ENCODE results near the gene PFDN1.
"Not testable (repeated sequence)": the region's sequence is repeated elsewhere in the genome, so short reads cannot be mapped to it uniquely, and the experiment has no call there.

The PFDN1 gene

DNA sequence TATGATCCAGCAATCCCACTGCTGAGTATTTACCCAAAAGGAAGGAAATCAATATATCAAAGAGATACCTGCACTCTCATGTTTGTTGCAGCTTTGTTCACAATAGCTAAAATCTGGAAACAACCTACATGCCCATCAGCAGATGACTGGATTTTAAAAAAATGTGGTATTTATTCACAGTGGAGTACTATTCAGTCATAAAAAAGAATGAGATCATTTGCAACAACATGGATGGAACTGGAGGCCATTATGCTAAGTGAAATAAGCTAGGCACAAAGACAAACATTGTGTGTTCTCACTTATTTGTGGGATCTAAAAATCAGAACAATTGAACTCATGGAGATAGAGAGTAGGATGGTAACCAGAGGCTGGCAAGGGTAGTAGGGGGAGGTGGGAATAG is 94.8 kb downstream of the PFDN1 start:
- DNase-seq (ENCODE audit: low read depth, low spot score), result no peak
- TF ChIP-seq, protein P1, sequence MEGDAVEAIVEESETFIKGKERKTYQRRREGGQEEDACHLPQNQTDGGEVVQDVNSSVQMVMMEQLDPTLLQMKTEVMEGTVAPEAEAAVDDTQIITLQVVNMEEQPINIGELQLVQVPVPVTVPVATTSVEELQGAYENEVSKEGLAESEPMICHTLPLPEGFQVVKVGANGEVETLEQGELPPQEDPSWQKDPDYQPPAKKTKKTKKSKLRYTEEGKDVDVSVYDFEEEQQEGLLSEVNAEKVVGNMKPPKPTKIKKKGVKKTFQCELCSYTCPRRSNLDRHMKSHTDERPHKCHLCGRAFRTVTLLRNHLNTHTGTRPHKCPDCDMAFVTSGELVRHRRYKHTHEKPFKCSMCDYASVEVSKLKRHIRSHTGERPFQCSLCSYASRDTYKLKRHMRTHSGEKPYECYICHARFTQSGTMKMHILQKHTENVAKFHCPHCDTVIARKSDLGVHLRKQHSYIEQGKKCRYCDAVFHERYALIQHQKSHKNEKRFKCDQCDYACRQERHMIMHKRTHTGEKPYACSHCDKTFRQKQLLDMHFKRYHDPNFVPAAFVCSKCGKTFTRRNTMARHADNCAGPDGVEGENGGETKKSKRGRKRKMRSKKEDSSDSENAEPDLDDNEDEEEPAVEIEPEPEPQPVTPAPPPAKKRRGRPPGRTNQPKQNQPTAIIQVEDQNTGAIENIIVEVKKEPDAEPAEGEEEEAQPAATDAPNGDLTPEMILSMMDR (IDR thresholded peaks at IDR 0.05; ENCODE audit: low read depth, low read length), result no peak
- no peak overlapping the region for H3K4me3 ChIP-seq (ENCODE audit: low read depth, low read length)
- in situ Hi-C loops (cut with HindIII; ENCODE audit: low sequenced_read_pairs), result no loop called here

DNA sequence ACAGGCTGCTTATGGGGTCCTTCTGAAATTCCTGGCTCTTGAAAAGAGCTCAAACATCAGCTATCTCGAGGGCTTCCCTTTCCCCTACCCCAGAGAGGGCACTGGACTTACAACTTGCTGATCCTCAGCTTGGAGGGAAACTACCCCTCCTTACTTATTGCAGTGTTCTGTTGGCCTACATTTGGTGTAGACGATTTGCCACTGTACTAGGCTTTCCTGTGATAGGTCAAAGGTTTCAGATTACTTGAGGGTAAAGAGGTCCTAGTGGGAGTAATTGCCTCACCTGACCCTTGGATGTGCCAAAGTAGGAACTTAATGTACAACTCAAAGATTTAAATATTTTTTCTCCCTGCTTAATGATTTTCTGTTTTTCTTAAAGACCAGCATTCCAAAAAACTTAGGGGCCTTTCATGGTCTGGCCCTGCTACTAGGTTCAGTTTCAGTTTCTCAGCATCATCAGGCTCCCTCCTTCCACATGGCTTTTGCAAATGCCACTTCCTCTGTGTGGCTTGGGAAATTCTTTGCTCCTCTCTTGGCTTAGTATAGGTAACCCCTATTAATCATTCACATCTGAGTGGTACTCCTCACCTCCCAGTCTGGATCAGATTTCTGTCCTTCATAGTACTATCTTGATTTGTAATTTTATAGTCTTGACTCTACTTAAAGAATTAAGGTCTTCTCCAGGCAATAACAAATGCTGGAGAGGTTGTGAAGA is 95.5 kb downstream of the PFDN1 start:
- no peak for DNase-seq (ENCODE audit: low read depth, low spot score)
- TF ChIP-seq, protein P1 (IDR thresholded peaks at IDR 0.05; ENCODE audit: low read depth, low read length), result no peak
- in situ Hi-C loops (cut with HindIII; ENCODE audit: low sequenced_read_pairs), result no loop called here
- H3K4me3 ChIP-seq (ENCODE audit: low read depth, low read length), result no peak overlapping the region

DNA sequence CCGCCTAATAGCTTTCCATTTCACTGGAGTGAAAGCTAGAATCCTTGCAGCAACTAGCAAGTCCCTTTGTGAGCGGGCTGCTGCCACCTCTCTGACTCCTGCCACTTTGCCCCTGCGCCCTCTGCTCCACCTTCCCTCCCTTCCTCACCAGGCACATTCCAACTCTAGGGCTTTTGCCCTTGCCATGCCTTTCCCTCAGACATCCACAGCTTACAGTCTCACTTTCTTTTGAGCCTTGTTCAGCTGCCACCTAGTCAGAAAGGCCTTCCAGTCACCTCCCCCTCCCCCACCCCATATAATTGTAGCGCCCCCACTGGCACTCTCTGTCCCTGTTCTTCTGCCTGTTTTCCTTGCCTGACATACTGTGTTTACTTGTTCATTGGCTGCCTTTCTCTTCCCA is 96.9 kb downstream of the PFDN1 start:
- no peak overlapping the region for H3K4me3 ChIP-seq (ENCODE audit: low read depth, low read length)
- no peak for DNase-seq (ENCODE audit: low read depth, low spot score)
- in situ Hi-C loops (cut with HindIII; ENCODE audit: low sequenced_read_pairs), result no loop called here
- TF ChIP-seq, protein P1 (IDR thresholded peaks at IDR 0.05; ENCODE audit: low read depth, low read length), result no peak

DNA sequence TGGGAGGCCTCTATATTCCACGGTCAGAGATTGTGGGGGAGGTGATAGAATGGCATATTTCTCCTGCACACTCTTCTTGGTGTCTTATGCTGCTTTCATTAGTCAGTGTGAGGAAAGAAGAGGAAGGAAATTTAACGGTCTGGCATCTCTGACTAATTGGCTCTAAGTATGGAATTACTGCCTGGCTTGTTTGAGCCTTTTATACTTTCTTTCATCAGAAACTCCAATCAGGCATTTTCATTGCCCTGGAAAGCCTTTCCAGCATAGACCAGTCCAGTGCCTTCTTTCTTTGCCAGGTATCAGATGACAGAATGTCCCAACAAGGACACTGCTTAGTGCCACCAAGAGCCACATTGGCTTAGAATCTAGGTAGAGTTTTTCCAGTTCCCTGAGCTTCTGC is 97.7 kb downstream of the PFDN1 start:
- no peak for DNase-seq (ENCODE audit: low read depth, low spot score)
- in situ Hi-C loops (cut with HindIII; ENCODE audit: low sequenced_read_pairs), result no loop called here
- TF ChIP-seq, protein P1 (IDR thresholded peaks at IDR 0.05; ENCODE audit: low read depth, low read length), result no peak
- H3K4me3 ChIP-seq (ENCODE audit: low read depth, low read length), result no peak overlapping the region

DNA sequence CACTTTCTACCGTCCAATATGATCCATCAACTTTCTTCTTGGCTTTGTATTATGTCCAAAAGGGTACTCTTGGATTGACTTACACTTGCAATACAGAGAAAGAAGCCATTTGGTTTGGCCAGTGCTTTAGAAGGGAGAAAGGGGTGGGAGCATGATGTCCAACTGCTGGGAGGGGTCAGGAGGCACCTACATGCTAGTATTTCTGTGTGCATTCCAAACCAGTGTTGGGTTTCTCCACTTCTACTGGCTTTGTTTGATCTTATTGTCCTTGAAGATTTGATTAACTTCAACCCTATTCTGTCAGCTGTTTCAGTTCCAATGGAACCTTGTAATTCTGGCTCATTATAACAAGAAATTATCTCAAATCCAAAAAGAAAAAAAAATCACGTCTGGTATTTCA is 100.3 kb downstream of the PFDN1 start:
- TF ChIP-seq, protein P1 (IDR thresholded peaks at IDR 0.05; ENCODE audit: low read depth, low read length), result no peak
- H3K4me3 ChIP-seq (ENCODE audit: low read depth, low read length), result no peak overlapping the region
- in situ Hi-C loops (cut with HindIII; ENCODE audit: low sequenced_read_pairs), result no loop called here
- DNase-seq (ENCODE audit: low read depth, low spot score), result no peak

DNA sequence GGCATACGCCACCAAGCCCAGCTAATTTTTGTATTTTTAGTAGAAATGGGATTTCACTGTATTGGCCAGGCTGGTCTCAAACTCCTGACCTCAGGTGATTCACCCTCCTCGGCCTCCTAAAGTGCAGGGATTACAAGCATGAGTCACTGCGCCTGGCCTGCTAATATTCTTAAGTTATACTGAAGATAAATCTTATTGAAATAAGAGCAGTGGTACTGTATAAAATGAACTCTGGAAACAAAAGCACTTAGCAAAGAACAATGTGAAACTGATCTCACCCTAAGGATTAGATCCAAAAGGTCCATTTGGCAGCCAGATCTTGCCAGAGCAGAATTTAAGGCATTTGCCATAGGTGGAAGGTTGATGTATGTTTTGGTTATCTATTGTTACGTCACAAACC is 100.8 kb downstream of the PFDN1 start:
- TF ChIP-seq, protein P1 (IDR thresholded peaks at IDR 0.05; ENCODE audit: low read depth, low read length), result no peak
- in situ Hi-C loops (cut with HindIII; ENCODE audit: low sequenced_read_pairs), result no loop called here
- DNase-seq (ENCODE audit: low read depth, low spot score), result peak; percentile 53
- no peak overlapping the region for H3K4me3 ChIP-seq (ENCODE audit: low read depth, low read length)

DNA sequence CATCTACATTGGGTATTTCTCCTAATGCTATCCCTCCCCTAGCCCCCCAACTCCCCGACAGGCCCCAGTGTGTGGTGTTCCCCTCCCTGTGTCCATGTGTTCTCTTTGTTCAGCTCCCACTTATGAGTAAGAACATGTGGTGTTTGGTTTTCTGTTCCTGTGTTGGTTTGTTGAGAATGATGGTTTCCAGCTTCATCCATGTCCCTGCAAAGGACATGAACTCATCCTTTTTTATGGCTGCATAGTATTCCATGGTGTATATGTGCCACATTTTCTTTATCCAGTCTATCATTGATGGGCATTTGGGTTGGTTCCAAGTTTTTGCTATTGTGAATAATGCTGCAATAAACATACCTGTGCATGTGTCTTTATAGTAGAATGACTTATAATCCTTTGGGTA is 104.0 kb downstream of the PFDN1 start:
- in situ Hi-C loops (cut with HindIII; ENCODE audit: low sequenced_read_pairs); DNase-seq (ENCODE audit: low read depth, low spot score): not testable (repeated sequence)

More for the DNA sequence above, 104.0 kb downstream of the PFDN1 start:
- H3K4me3 ChIP-seq (ENCODE audit: low read depth, low read length), result not testable (repeated sequence)
